Stomach smooth muscle (tissue), 2 donors: ENCODE measurements around the gene KLK3.
"Not testable (repeated sequence)": the region's sequence is repeated elsewhere in the genome, so short reads cannot be mapped to it uniquely, and the experiment has no call there.

ENCODE experiments used
- H3K27ac ChIP-seq: one replicate; pipeline ENCODE4 v1.7.0; 2013; ENCODE audit warnings: mild to moderate bottlenecking, low read length, inconsistent platforms
- H3K27me3 ChIP-seq, 2 donors: one replicate each; pipeline ENCODE4 v1.7.0; 2013; ENCODE audit warnings: low read length in 2 of 2; ENCODE audit not compliant: insufficient read depth in 2 of 2, control insufficient read depth in 1 of 2
- H3K36me3 ChIP-seq, 2 donors: one replicate each; pipeline ENCODE4 v1.7.0; 2013; ENCODE audit warnings: low read length in 2 of 2; ENCODE audit not compliant: control insufficient read depth in 2 of 2, insufficient read depth in 2 of 2
- H3K4me1 ChIP-seq: one replicate; pipeline ENCODE4 v1.7.0; 2013; ENCODE audit warnings: low read length; ENCODE audit not compliant: control insufficient read depth, insufficient read depth
- H3K4me3 ChIP-seq, 2 donors: one replicate each; pipeline ENCODE4 v1.7.0; 2013; ENCODE audit warnings: low read length in 2 of 2
- H3K9ac ChIP-seq, 2 donors: one replicate each; pipeline ENCODE4 v1.7.0; 2013; ENCODE audit warnings: low read length in 2 of 2, mild to moderate bottlenecking in 1 of 2
- H3K9me3 ChIP-seq, 2 donors: one replicate each; pipeline ENCODE4 v1.7.0; 2013; ENCODE audit warnings: low read length in 2 of 2; ENCODE audit not compliant: control insufficient read depth in 2 of 2
- donor health status: healthy.
- donor health status: Pancreatic carcinoma.

The KLK3 gene

GRCh38 chr19:50890422-50891252 lies 35.9 kb downstream of the KLK3 start:
- Histone ChIP-seq H3K36me3 (no peaks in the 10 kb centered on the region), H3K27me3 (peaks cover 0 to 20% of the 10 kb centered on the region in 2 donors), H3K4me1 (no peaks in the 10 kb centered on the region), H3K9ac (no peak overlapping the region), H3K4me3 (no peak overlapping the region), H3K27ac (no peak overlapping the region), H3K9me3 (no peaks in the 10 kb centered on the region)

GRCh38 chr19:50891253-50891625 lies 36.5 kb downstream of the KLK3 start:
- Histone ChIP-seq H3K36me3 (no peaks in the 10 kb centered on the region), H3K9ac (no peak overlapping the region), H3K4me1 (no peaks in the 10 kb centered on the region)

GRCh38 chr19:50893047-50893736 lies 38.5 kb downstream of the KLK3 start:
- Histone ChIP-seq H3K9ac (no peak overlapping the region), H3K36me3 (no peaks in the 10 kb centered on the region), H3K4me1 (no peaks in the 10 kb centered on the region), H3K9me3 (no peaks in the 10 kb centered on the region), H3K4me3 (no peak overlapping the region), H3K27ac (no peak overlapping the region), H3K27me3 (peaks cover 6 to 12% of the 10 kb centered on the region in 2 donors)

More at GRCh38 chr19:50891253-50891625, 36.5 kb downstream of the KLK3 start:
- H3K4me3 ChIP-seq: no peak overlapping the region
- H3K27ac ChIP-seq: no peak overlapping the region
- peaks cover 0 to 18% of the 10 kb centered on the region in 2 donors for H3K27me3 ChIP-seq
- no peaks in the 10 kb centered on the region for H3K9me3 ChIP-seq

- Histone ChIP-seq H3K4me3 (no peak overlapping the region), H3K36me3 (no peaks in the 10 kb centered on the region), H3K4me1 (no peaks in the 10 kb centered on the region), H3K9ac (no peak overlapping the region), H3K27me3 (peaks cover 6 to 15% of the 10 kb centered on the region in 2 donors), H3K9me3 (no peaks in the 10 kb centered on the region), H3K27ac (no peak overlapping the region)
Observed at GRCh38 chr19:50894478-50895356, 40.0 kb downstream of the KLK3 start.

GRCh38 chr19:50896089-50896590 lies 41.4 kb downstream of the KLK3 start:
- not testable (repeated sequence) for H3K36me3 ChIP-seq, H3K9me3 ChIP-seq, H3K4me1 ChIP-seq, H3K4me3 ChIP-seq, H3K27ac ChIP-seq, H3K9ac ChIP-seq
- peaks cover 6 to 15% of the 10 kb centered on the region in 2 donors for H3K27me3 ChIP-seq

- no peaks in the 10 kb centered on the region for H3K36me3 ChIP-seq
- H3K4me1 ChIP-seq: no peaks in the 10 kb centered on the region
- no peak overlapping the region for H3K27ac ChIP-seq
- peaks cover 6 to 15% of the 10 kb centered on the region in 2 donors for H3K27me3 ChIP-seq
- H3K9me3 ChIP-seq: no peaks in the 10 kb centered on the region
- H3K4me3 ChIP-seq: no peak overlapping the region
- no peak overlapping the region for H3K9ac ChIP-seq
Observed at GRCh38 chr19:50896591-50897190, 42.0 kb downstream of the KLK3 start.

- H3K36me3 ChIP-seq: no peaks in the 10 kb centered on the region
- H3K9me3 ChIP-seq: no peaks in the 10 kb centered on the region
- no peak overlapping the region for H3K9ac ChIP-seq
- no peak overlapping the region for H3K4me3 ChIP-seq
- peaks cover 6 to 15% of the 10 kb centered on the region in 2 donors for H3K27me3 ChIP-seq
- no peak overlapping the region for H3K27ac ChIP-seq
- H3K4me1 ChIP-seq: no peaks in the 10 kb centered on the region
Observed at GRCh38 chr19:50897191-50897607, 42.5 kb downstream of the KLK3 start.

GRCh38 chr19:50897612-50898011 lies 42.9 kb downstream of the KLK3 start:
- no peaks in the 10 kb centered on the region for H3K9me3 ChIP-seq
- no peaks in the 10 kb centered on the region for H3K36me3 ChIP-seq
- no peaks in the 10 kb centered on the region for H3K4me1 ChIP-seq
- no peak overlapping the region for H3K27ac ChIP-seq
- no peak overlapping the region for H3K4me3 ChIP-seq
- H3K27me3 ChIP-seq: peaks cover 6 to 13% of the 10 kb centered on the region in 2 donors
- no peak overlapping the region for H3K9ac ChIP-seq

GRCh38 chr19:50898018-50898417 lies 43.3 kb downstream of the KLK3 start:
- Histone ChIP-seq H3K27me3 (peaks cover 6 to 9% of the 10 kb centered on the region in 2 donors), H3K9me3 (no peaks in the 10 kb centered on the region), H3K27ac (no peak overlapping the region), H3K9ac (no peak overlapping the region), H3K36me3 (no peaks in the 10 kb centered on the region), H3K4me3 (no peak overlapping the region), H3K4me1 (no peaks in the 10 kb centered on the region)

GRCh38 chr19:50899569-50899968 lies 44.9 kb downstream of the KLK3 start:
- Histone ChIP-seq H3K4me3 (no peak overlapping the region), H3K27ac (no peak overlapping the region), H3K9me3 (no peaks in the 10 kb centered on the region), H3K27me3 (peaks cover 3 to 6% of the 10 kb centered on the region in 2 donors), H3K36me3 (no peaks in the 10 kb centered on the region), H3K9ac (no peak overlapping the region), H3K4me1 (no peaks in the 10 kb centered on the region)
